ENCODE results near the gene NGEF.

- TF ChIP-seq CTCF (IDR thresholded peaks at IDR 0.05; ENCODE audit: low read depth, low read length, missing input control) (no peak), JUND (IDR thresholded peaks at IDR 0.05) (no peak), HNF4G (IDR thresholded peaks at IDR 0.05) (no peak), MAX (IDR thresholded peaks at IDR 0.05) (no peak), ZBTB33 (IDR thresholded peaks at IDR 0.05) (no peak), ATF3 (IDR thresholded peaks at IDR 0.05) (no peak), EGR1 (IDR thresholded peaks at IDR 0.05; ENCODE audit: low read depth in 2 of 2) (no peak), SP1 (IDR thresholded peaks at IDR 0.05) (no peak), REST (IDR thresholded peaks at IDR 0.05) (no peak), GABPA (IDR thresholded peaks at IDR 0.05 in 1 of 2, conservative IDR thresholded peaks at IDR 0.05 in 1 of 2) (no peak), FOXA1 (IDR thresholded peaks at IDR 0.05) (no peak), RAD21 (IDR thresholded peaks at IDR 0.05) (no peak), NR2F2 (IDR thresholded peaks at IDR 0.05) (no peak), YY1 (IDR thresholded peaks at IDR 0.05) (no peak)
Measured at GRCh38 chr2:233005096-233005495, 8.0 kb downstream of the NGEF start.
